ENCODE measurements around the gene TMEM247. TPM values are rescaled to one million over a fixed set of nuclear protein-coding genes. Genes with fewer than 3 reads are reported as not detected.

Gene TMEM247
- not detected for polyA plus RNA-seq (2013, experiment 1 of 2)
- polyA plus RNA-seq (2013, experiment 2 of 2) = not detected

DNA sequence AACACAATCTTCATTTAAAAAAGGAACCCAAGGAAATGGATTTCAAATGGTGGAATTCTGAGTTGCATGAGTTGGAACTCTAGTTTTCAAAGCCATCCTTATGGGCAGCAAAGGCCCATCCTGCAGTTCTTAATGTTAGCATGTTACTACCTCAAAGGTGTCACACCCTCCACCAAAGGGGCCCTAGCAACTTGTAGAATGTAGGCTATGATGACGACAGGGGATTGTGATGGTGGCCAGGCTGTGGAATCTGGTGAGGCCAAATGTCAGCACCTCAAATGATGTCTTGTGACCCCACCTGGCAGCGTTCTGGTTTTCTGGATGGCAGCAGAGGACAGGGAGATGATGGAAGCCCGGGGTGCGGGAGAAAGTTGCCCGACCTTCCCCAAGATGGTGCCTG is at the start of gene TMEM247:
Gene TMEM247, plus strand, starts transcription at position 301 of the 400 bp plus-strand sequence.
- Histone ChIP-seq H4K8ac (ENCODE audit: low read depth, low read length) (no peak within 1 kb of the TSS), H3K18ac (ENCODE audit: low read length) (no peak within 1 kb of the TSS), H3K79me2 (ENCODE audit: control insufficient read depth, insufficient read depth, low read length) (no peaks in the 10 kb centered on the region), H3K27ac (ENCODE audit: low read depth, low read length) (no peak within 1 kb of the TSS), H4K5ac (ENCODE audit: low read length) (no peak within 1 kb of the TSS), H2BK5ac (ENCODE audit: low read length) (no peak within 1 kb of the TSS), H3K56ac (ENCODE audit: low read length) (no peak within 1 kb of the TSS), H2BK120ac (ENCODE audit: low read depth, low read length) (no peak within 1 kb of the TSS), H3K4me2 (ENCODE audit: low read length) (no peak within 1 kb of the TSS), H3K4ac (ENCODE audit: low read depth, low read length) (no peak within 1 kb of the TSS), H2AK5ac (ENCODE audit: low read length) (no peak within 1 kb of the TSS), H3K27me3 (ENCODE audit: insufficient read depth, low read length, poor library complexity) (no peaks in the 10 kb centered on the region), H3K4me1 (ENCODE audit: control insufficient read depth, low read depth, low read length) (no peaks in the 10 kb centered on the region), H3K79me1 (ENCODE audit: low read length) (no peaks in the 10 kb centered on the region), H3K23ac (ENCODE audit: low read length) (no peak within 1 kb of the TSS), H2BK15ac (replicated peaks; ENCODE audit: low read depth) (no peak within 1 kb of the TSS), H3K9ac (ENCODE audit: low read length) (no peak within 1 kb of the TSS), H3K36me3 (ENCODE audit: control insufficient read depth, insufficient read depth, low read length) (no peaks in the 10 kb centered on the region), H3K4me3 (ENCODE audit: low read length) (no peak within 1 kb of the TSS)
- no CpG with 5 or more reads among the region's 5 CpGs for WGBS (ENCODE audit: extremely low coverage, insufficient coverage, low lambda C conversion rate)
- DNase-seq = no peak

DNA sequence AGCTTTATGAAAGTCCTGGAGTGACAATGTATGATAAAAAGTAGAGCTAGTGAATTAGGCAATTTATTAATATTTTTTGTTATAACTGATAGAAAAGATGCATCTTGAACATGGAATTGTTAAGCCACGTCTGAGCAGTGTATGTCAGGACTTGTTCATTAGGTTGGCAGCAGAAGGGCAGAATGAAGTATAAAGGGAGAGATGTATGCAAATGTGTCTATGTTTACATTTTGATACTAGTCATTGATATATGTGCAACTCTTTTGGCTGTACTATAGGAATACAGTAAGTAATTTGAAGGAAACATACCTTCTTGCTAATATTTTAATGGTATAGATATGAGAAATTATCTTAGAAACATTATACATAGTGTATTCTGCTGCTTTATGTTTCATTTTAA is 49.0 kb upstream of the TMEM247 start:
- H3K4me1 ChIP-seq (ENCODE audit: control insufficient read depth, low read depth, low read length) = no peaks in the 10 kb centered on the region
- no peak overlapping the region for H3K18ac ChIP-seq (ENCODE audit: low read length)
- H2AK5ac ChIP-seq (ENCODE audit: low read length) = no peak overlapping the region
- H2BK5ac ChIP-seq (ENCODE audit: low read length) = no peak overlapping the region
- no CpG with 5 or more reads among the region's 1 CpG for WGBS (ENCODE audit: extremely low coverage, insufficient coverage, low lambda C conversion rate)
- H3K23ac ChIP-seq (ENCODE audit: low read length) = no peak overlapping the region
- H3K36me3 ChIP-seq (ENCODE audit: control insufficient read depth, insufficient read depth, low read length) = no peaks in the 10 kb centered on the region
- no peak overlapping the region for H3K4me2 ChIP-seq (ENCODE audit: low read length)
- no peak overlapping the region for H3K4ac ChIP-seq (ENCODE audit: low read depth, low read length)
- no peak overlapping the region for H3K27ac ChIP-seq (ENCODE audit: low read depth, low read length)
- DNase-seq = no peak
- H3K79me2 ChIP-seq (ENCODE audit: control insufficient read depth, insufficient read depth, low read length) = no peaks in the 10 kb centered on the region
- H3K79me1 ChIP-seq (ENCODE audit: low read length) = no peaks in the 10 kb centered on the region
- H3K27me3 ChIP-seq (ENCODE audit: insufficient read depth, low read length, poor library complexity) = no peaks in the 10 kb centered on the region
- no peak overlapping the region for H2BK15ac ChIP-seq (replicated peaks; ENCODE audit: low read depth)
- no peak overlapping the region for H3K9ac ChIP-seq (ENCODE audit: low read length)
- H4K5ac ChIP-seq (ENCODE audit: low read length) = no peak overlapping the region
- no peak overlapping the region for H3K4me3 ChIP-seq (ENCODE audit: low read length)
- no peak overlapping the region for H4K8ac ChIP-seq (ENCODE audit: low read depth, low read length)
- no peak overlapping the region for H3K56ac ChIP-seq (ENCODE audit: low read length)
- H2BK120ac ChIP-seq (ENCODE audit: low read depth, low read length) = no peak overlapping the region

DNA sequence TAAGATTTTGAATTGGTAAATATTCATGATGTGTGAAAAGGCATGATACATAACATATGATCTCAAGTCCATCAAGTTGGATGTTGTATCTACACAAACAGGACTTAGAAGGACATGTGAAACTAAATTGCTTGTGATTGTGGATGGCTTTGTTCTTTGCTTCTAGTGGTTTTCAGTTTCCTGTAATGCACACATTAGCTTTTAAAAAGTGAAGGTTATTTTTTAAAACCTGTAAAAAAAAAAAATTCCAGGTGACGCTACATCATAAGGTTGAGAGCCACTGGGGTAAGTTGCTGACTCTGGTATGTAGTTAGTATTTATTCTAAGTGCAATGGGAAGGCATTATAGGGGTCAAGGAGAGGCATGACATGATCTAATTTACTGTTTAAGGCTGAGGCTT is 48.4 kb upstream of the TMEM247 start:
- no peaks in the 10 kb centered on the region for H3K27me3 ChIP-seq (ENCODE audit: insufficient read depth, low read length, poor library complexity)
- H3K4me2 ChIP-seq (ENCODE audit: low read length) = no peak overlapping the region
- H3K36me3 ChIP-seq (ENCODE audit: control insufficient read depth, insufficient read depth, low read length) = no peaks in the 10 kb centered on the region
- H3K4ac ChIP-seq (ENCODE audit: low read depth, low read length) = no peak overlapping the region
- no peak overlapping the region for H3K23ac ChIP-seq (ENCODE audit: low read length)
- no peak overlapping the region for H3K56ac ChIP-seq (ENCODE audit: low read length)
- H3K79me2 ChIP-seq (ENCODE audit: control insufficient read depth, insufficient read depth, low read length) = no peaks in the 10 kb centered on the region
- H2AK5ac ChIP-seq (ENCODE audit: low read length) = no peak overlapping the region
- no peak overlapping the region for H3K9ac ChIP-seq (ENCODE audit: low read length)
- no peak overlapping the region for H3K27ac ChIP-seq (ENCODE audit: low read depth, low read length)
- no peak for DNase-seq
- no peak overlapping the region for H4K5ac ChIP-seq (ENCODE audit: low read length)
- no peak overlapping the region for H2BK120ac ChIP-seq (ENCODE audit: low read depth, low read length)
- no CpG with 5 or more reads among the region's 1 CpG for WGBS (ENCODE audit: extremely low coverage, insufficient coverage, low lambda C conversion rate)
- H2BK5ac ChIP-seq (ENCODE audit: low read length) = no peak overlapping the region
- no peak overlapping the region for H4K8ac ChIP-seq (ENCODE audit: low read depth, low read length)
- H3K4me1 ChIP-seq (ENCODE audit: control insufficient read depth, low read depth, low read length) = no peaks in the 10 kb centered on the region
- no peak overlapping the region for H3K4me3 ChIP-seq (ENCODE audit: low read length)
- H3K18ac ChIP-seq (ENCODE audit: low read length) = no peak overlapping the region
- no peaks in the 10 kb centered on the region for H3K79me1 ChIP-seq (ENCODE audit: low read length)
- no peak overlapping the region for H2BK15ac ChIP-seq (replicated peaks; ENCODE audit: low read depth)

DNA sequence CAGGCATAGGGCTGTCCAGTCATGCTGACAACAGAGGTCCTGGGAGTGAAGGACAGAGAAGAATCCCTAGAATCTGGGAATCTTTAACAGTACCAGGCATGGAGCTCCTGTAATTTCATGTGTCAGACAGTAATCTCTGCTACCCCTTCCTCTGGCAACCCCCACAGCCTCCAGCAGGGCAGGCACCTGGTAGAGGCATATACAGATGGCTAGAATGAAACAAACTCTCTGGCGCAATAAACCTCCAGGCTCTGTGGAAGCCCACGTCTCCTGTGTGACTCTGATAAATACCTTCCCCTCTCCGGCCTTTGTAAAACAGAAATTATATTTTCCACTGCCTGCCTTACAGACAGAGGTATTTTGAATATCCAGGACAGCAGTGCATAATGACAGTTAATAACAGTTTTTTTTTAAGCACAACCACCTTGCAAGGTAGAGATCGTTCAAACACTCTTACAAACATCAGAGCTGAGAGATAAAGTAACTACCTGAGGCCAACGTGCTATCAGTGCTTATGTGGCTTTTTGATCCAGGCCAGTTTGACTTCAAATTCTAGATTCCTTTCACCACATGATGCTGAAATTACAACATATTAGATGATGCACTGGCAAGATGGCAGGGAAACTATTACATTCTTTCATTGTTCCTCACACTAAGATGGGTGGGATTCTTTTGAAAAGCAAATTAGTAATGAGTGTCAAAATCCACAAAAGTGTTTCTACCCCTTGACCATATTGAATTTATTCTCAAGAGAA is 47.7 kb upstream of the TMEM247 start:
- Histone ChIP-seq H4K8ac (ENCODE audit: low read depth, low read length) (no peak overlapping the region), H3K79me1 (ENCODE audit: low read length) (no peaks in the 10 kb centered on the region), H4K5ac (ENCODE audit: low read length) (no peak overlapping the region), H3K4me2 (ENCODE audit: low read length) (no peak overlapping the region), H2BK15ac (replicated peaks; ENCODE audit: low read depth) (no peak overlapping the region), H3K56ac (ENCODE audit: low read length) (no peak overlapping the region), H3K9ac (ENCODE audit: low read length) (no peak overlapping the region), H3K27ac (ENCODE audit: low read depth, low read length) (no peak overlapping the region), H2BK120ac (ENCODE audit: low read depth, low read length) (no peak overlapping the region), H3K36me3 (ENCODE audit: control insufficient read depth, insufficient read depth, low read length) (no peaks in the 10 kb centered on the region), H3K79me2 (ENCODE audit: control insufficient read depth, insufficient read depth, low read length) (no peaks in the 10 kb centered on the region), H3K4ac (ENCODE audit: low read depth, low read length) (no peak overlapping the region), H2AK5ac (ENCODE audit: low read length) (no peak overlapping the region), H3K23ac (ENCODE audit: low read length) (no peak overlapping the region), H3K18ac (ENCODE audit: low read length) (peak overlapping the region; percentile 18), H3K4me3 (ENCODE audit: low read length) (no peak overlapping the region), H2BK5ac (ENCODE audit: low read length) (no peak overlapping the region), H3K4me1 (ENCODE audit: control insufficient read depth, low read depth, low read length) (no peaks in the 10 kb centered on the region), H3K27me3 (ENCODE audit: insufficient read depth, low read length, poor library complexity) (no peaks in the 10 kb centered on the region)
- peak; percentile 3 for DNase-seq
- no CpG with 5 or more reads among the region's 5 CpGs for WGBS (ENCODE audit: extremely low coverage, insufficient coverage, low lambda C conversion rate)

DNA sequence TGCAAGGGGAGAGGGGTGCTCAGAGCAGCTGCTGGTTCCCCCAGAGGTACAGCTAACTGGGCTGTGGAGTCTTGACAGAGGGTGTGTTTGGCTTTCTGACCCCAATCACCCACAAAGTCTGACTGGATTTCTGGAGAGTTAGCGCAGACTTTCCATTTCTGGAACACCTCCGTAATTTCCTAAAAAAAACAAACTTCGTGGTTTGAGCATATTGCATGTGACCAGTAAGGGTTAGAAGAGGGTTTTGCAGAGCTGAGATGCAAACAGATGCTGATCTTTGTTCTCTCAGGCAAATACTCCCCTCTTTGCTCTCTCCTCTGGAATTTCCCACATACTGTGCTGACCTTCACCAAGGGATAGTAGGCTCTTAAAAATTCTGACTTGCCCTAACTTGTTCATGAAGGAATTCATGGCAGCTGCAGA is 44.5 kb upstream of the TMEM247 start:
- H3K9ac ChIP-seq (ENCODE audit: low read length) = no peak overlapping the region
- no peak overlapping the region for H4K5ac ChIP-seq (ENCODE audit: low read length)
- no peak overlapping the region for H2AK5ac ChIP-seq (ENCODE audit: low read length)
- no peak overlapping the region for H3K4me3 ChIP-seq (ENCODE audit: low read length)
- no peak overlapping the region for H4K8ac ChIP-seq (ENCODE audit: low read depth, low read length)
- H3K27me3 ChIP-seq (ENCODE audit: insufficient read depth, low read length, poor library complexity) = no peaks in the 10 kb centered on the region
- H2BK15ac ChIP-seq (replicated peaks; ENCODE audit: low read depth) = no peak overlapping the region
- no CpG with 5 or more reads among the region's 3 CpGs for WGBS (ENCODE audit: extremely low coverage, insufficient coverage, low lambda C conversion rate)
- H3K36me3 ChIP-seq (ENCODE audit: control insufficient read depth, insufficient read depth, low read length) = no peaks in the 10 kb centered on the region
- H2BK5ac ChIP-seq (ENCODE audit: low read length) = no peak overlapping the region
- H3K23ac ChIP-seq (ENCODE audit: low read length) = no peak overlapping the region
- peak; percentile 37 for DNase-seq
- no peak overlapping the region for H2BK120ac ChIP-seq (ENCODE audit: low read depth, low read length)
- no peaks in the 10 kb centered on the region for H3K79me2 ChIP-seq (ENCODE audit: control insufficient read depth, insufficient read depth, low read length)
- no peaks in the 10 kb centered on the region for H3K79me1 ChIP-seq (ENCODE audit: low read length)
- H3K4me1 ChIP-seq (ENCODE audit: control insufficient read depth, low read depth, low read length) = no peaks in the 10 kb centered on the region
- no peak overlapping the region for H3K18ac ChIP-seq (ENCODE audit: low read length)
- peak overlapping the region; percentile 16 for H3K4ac ChIP-seq (ENCODE audit: low read depth, low read length)
- H3K27ac ChIP-seq (ENCODE audit: low read depth, low read length) = no peak overlapping the region
- no peak overlapping the region for H3K4me2 ChIP-seq (ENCODE audit: low read length)
- H3K56ac ChIP-seq (ENCODE audit: low read length) = no peak overlapping the region

DNA sequence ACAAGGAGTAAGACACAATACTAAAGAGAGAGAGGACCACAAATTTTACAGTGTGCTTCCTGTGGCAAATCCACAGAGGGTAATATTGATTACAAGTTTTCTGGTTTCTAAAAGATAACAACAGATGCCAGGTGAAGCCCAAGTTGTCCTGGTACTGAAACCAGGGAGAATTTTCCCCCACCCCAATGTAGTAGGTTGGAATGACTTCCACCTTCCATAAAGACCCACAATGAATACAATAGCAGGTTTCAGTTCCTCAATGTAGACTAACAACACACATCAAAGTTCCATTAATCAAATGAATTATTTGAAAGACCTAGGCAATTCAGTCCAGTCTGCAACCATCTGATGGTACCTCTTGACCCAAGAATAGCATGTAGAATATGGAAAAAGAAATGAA is 44.0 kb upstream of the TMEM247 start:
- no peak overlapping the region for H3K27ac ChIP-seq (ENCODE audit: low read depth, low read length)
- H3K23ac ChIP-seq (ENCODE audit: low read length) = no peak overlapping the region
- H3K79me1 ChIP-seq (ENCODE audit: low read length) = no peaks in the 10 kb centered on the region

More for the DNA sequence above, 44.0 kb upstream of the TMEM247 start:
- Histone ChIP-seq H3K36me3 (ENCODE audit: control insufficient read depth, insufficient read depth, low read length) (no peaks in the 10 kb centered on the region), H2AK5ac (ENCODE audit: low read length) (no peak overlapping the region), H4K8ac (ENCODE audit: low read depth, low read length) (no peak overlapping the region), H3K4me1 (ENCODE audit: control insufficient read depth, low read depth, low read length) (no peaks in the 10 kb centered on the region), H4K5ac (ENCODE audit: low read length) (no peak overlapping the region), H3K56ac (ENCODE audit: low read length) (no peak overlapping the region), H3K9ac (ENCODE audit: low read length) (no peak overlapping the region), H3K18ac (ENCODE audit: low read length) (no peak overlapping the region), H3K4ac (ENCODE audit: low read depth, low read length) (peak overlapping the region; percentile 36), H2BK15ac (replicated peaks; ENCODE audit: low read depth) (no peak overlapping the region), H3K4me2 (ENCODE audit: low read length) (no peak overlapping the region), H2BK5ac (ENCODE audit: low read length) (no peak overlapping the region), H3K4me3 (ENCODE audit: low read length) (no peak overlapping the region), H3K79me2 (ENCODE audit: control insufficient read depth, insufficient read depth, low read length) (no peaks in the 10 kb centered on the region), H2BK120ac (ENCODE audit: low read depth, low read length) (no peak overlapping the region), H3K27me3 (ENCODE audit: insufficient read depth, low read length, poor library complexity) (no peaks in the 10 kb centered on the region)
- DNase-seq = no peak

All from mesendoderm (in vitro differentiated cells).